B cell (primary cell): ENCODE results near the gene CCL11. TPM values are rescaled to one million over a fixed set of nuclear protein-coding genes. Genes with fewer than 3 reads are reported as not detected.

Source experiments
- ATAC-seq: fragments of 200-7000 bp; cut with Tn5 transposase; one replicate; pipeline ENCODE4 v1.10.0; 2021; ENCODE audit warnings: low read depth, mild to moderate bottlenecking, moderate number of reproducible peaks, moderate library complexity
- CTCF ChIA-PET: fragments of 350-600 bp; sonication (Branson Sonifier 250); formaldehyde crosslinking; loops from one replicate; lab custom pipeline; 2021; ENCODE audit warnings: antibody characterized with exemption, inconsistent platforms; lab: Charles Lee
- POLR2A ChIA-PET: fragments of 350-600 bp; sonication (Branson Sonifier 250); formaldehyde crosslinking; loops from one replicate; lab custom pipeline; 2021; ENCODE audit warnings: antibody characterized with exemption; lab: Charles Lee
- DNase-seq: peaks from one replicate; pipeline ENCODE4 v3.0.0; 2013
- H2AFZ ChIP-seq: 2 replicates; pipeline ENCODE4 v1.6.1; 2012; ENCODE audit warnings: mild to moderate bottlenecking, low read depth, low read length; ENCODE audit not compliant: insufficient read depth, poor library complexity, severe bottlenecking
- H3K27ac ChIP-seq, 2 donors: 1 replicate in 1 of 2; 2 replicates in 1 of 2; pipeline ENCODE4 v1.5.1; 2012 to 2013; ENCODE audit warnings: low read length in 2 of 2, mild to moderate bottlenecking in 2 of 2, moderate library complexity in 1 of 2
- H3K27me3 ChIP-seq, 4 experiments: fragments of 200-600 bp in 1 of 4; sonication (generic) in 1 of 4; replicated peaks in 1 of 4; 1 replicate in 2 of 4; 2 replicates in 2 of 4; pipeline versions ENCODE4 v1.6.1 to v1.7.0; 2013 to 2016; ENCODE audit warnings: low read length in 3 of 4, mild to moderate bottlenecking in 2 of 4, mixed read lengths in 1 of 4, moderate library complexity in 1 of 4; ENCODE audit not compliant: insufficient read depth in 4 of 4, control insufficient read depth in 3 of 4; ENCODE audit errors: control extremely low read depth in 1 of 4
- H3K36me3 ChIP-seq, 2 experiments: replicated peaks in 1 of 2; 1 replicate in 1 of 2; 2 replicates in 1 of 2; pipeline versions ENCODE4 v1.6.1 to v1.7.1; 2013; ENCODE audit warnings: low read length in 1 of 2; ENCODE audit not compliant: insufficient read depth in 2 of 2, control insufficient read depth in 1 of 2; ENCODE audit errors: control extremely low read depth in 1 of 2, extremely low read depth in 1 of 2
- H3K4me1 ChIP-seq, 2 donors: fragments of 200-600 bp in 1 of 2; sonication (generic) in 1 of 2; 1 replicate in 1 of 2; 2 replicates in 1 of 2; pipeline versions ENCODE4 v1.5.1 to v1.6.1; 2013 to 2017; ENCODE audit warnings: low read length in 2 of 2; ENCODE audit not compliant: control insufficient read depth in 2 of 2, insufficient read depth in 2 of 2
- H3K4me2 ChIP-seq: replicated peaks from 2 replicates; pipeline ENCODE3; 2012; ENCODE audit warnings: mild to moderate bottlenecking, low read depth, low read length; ENCODE audit not compliant: poor library complexity, severe bottlenecking
- H3K4me3 ChIP-seq, 5 experiments: fragments of 200-600 bp in 1 of 5; sonication (generic) in 1 of 5; 1 replicate in 3 of 5; 2 replicates in 2 of 5; pipeline versions ENCODE4 v1.5.1 to v1.7.0; 2011 to 2016; ENCODE audit warnings: low read length in 4 of 5, mild to moderate bottlenecking in 4 of 5, low read depth in 2 of 5, control low read depth in 1 of 5, moderate library complexity in 1 of 5; ENCODE audit not compliant: insufficient read depth in 1 of 5; ENCODE audit errors: control extremely low read depth in 1 of 5, extremely low read depth in 1 of 5
- H3K79me2 ChIP-seq: fragments of 200-600 bp; sonication (generic); one replicate; pipeline ENCODE4 v1.6.0; 2016; ENCODE audit warnings: low read length; ENCODE audit not compliant: control insufficient read depth, insufficient read depth
- H3K9ac ChIP-seq: fragments of 200-600 bp; sonication (generic); 2 replicates; pipeline ENCODE4 v1.6.1; 2017; ENCODE audit warnings: mild to moderate bottlenecking, low read length, moderate library complexity
- H3K9me3 ChIP-seq, 3 donors: one replicate each; pipeline versions ENCODE4 v1.6.1 to v1.7.1; 2013; ENCODE audit warnings: low read length in 2 of 3; ENCODE audit not compliant: control insufficient read depth in 2 of 3, insufficient read depth in 1 of 3; ENCODE audit errors: control extremely low read depth in 1 of 3
- H4K20me1 ChIP-seq: 2 replicates; pipeline ENCODE4 v1.6.0; 2012; ENCODE audit warnings: mild to moderate bottlenecking, low read length; ENCODE audit not compliant: insufficient read depth, control insufficient read depth, poor library complexity, severe bottlenecking
- H3K27ac Mint-ChIP-seq: one replicate; pipeline ENCODE4 v1.8.0; 2021; ENCODE audit warnings: mixed read lengths
- H3K27me3 Mint-ChIP-seq: one replicate; pipeline ENCODE4 v1.8.0; 2021; ENCODE audit warnings: mixed read lengths
- H3K4me1 Mint-ChIP-seq: one replicate; pipeline ENCODE4 v1.8.0; 2021; ENCODE audit warnings: mixed read lengths
- H3K4me3 Mint-ChIP-seq: one replicate; pipeline ENCODE4 v1.8.0; 2021; ENCODE audit warnings: mixed read lengths
- H3K9me3 Mint-ChIP-seq: one replicate; pipeline ENCODE4 v1.8.0; 2022; ENCODE audit warnings: mixed read lengths; ENCODE audit not compliant: insufficient read depth
- EZH2 ChIP-seq: IDR thresholded peaks from 2 replicates; pipeline ENCODE4 v1.6.1; 2012; ENCODE audit warnings: borderline replicate concordance, low read depth, mild to moderate bottlenecking, moderate library complexity, low read length; ENCODE audit not compliant: insufficient read depth, poor library complexity, severe bottlenecking
- WGBS: methylation state at CpG from one replicate; pipeline ENCODE4 v1.1.5; 2013; ENCODE audit warnings: missing lambda C conversion rate; ENCODE audit not compliant: insufficient coverage; 5-methylcytosine and 5-hydroxymethylcytosine counted together
- intact Hi-C: fragments of 100-400 bp; cut with micrococcal nuclease; formaldehyde crosslinking; loops from one replicate; pipeline ENCODE4 v1.10.0; 2022
- polyA plus RNA-seq: library from polyadenylated mRNA; depleted of rRNA; stranded (reverse); fragments of >200 nt; gene quantifications from 2 replicates; pipeline ENCODE4 v1.2.3, GENCODE V29; 2012
- total RNA-seq, 2 donors: library from RNA; stranded (reverse); fragments of 120-200 nt in 1 of 2; gene quantifications; 1 replicate in 1 of 2; 2 replicates in 1 of 2; pipeline versions ENCODE4 v1.2.3 to v1.2.4, GENCODE V29; 2013 to 2022
- TF ChIP-seq, protein P1 (sequence below): fragments of 200-600 bp; IDR thresholded peaks from one replicate; pipeline ENCODE4 v1.8.0; 2022; ENCODE audit warnings: antibody characterized with exemption, mild to moderate bottlenecking

The CCL11 gene
- total and polyA plus RNA-seq, 2 donors (not counting 1 experiment from before 2014, with no cell fraction given) = not detected

DNA sequence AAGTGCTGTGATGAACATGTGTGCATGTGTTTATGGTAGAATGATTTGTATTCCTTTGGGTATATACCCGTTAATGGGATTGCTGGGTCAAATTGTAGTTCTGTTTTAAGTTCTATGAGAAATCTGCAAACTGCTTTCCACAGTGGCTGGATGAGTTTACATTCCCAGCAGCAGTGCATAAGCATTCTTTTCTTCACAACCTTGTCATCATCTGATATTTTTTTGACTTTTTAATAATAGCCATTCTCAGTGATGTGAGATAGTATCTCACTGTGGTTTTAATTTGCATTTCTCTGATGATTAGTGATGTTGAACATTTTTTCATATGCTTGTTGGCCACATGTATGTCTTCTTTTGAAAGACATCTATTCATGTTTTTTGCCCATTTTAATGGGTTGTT, 52.2 kb downstream of the CCL11 start:
- Mint-ChIP-seq H3K27me3 (peaks cover 53% of the 10 kb centered on the region), H3K4me3 (no peak overlapping the region), H3K4me1 (peaks cover 5% of the 10 kb centered on the region), H3K9me3 (no peaks in the 10 kb centered on the region), H3K27ac (no peak overlapping the region)
- no peak overlapping the region for H3K4me3 ChIP-seq
- ATAC-seq (no peak), DNase-seq (no peak)
- H3K36me3 ChIP-seq = no peaks in the 10 kb centered on the region
- no peak overlapping the region for H3K4me2 ChIP-seq
- H3K27me3 ChIP-seq = peaks cover 0 to 8% (median 3%) of the 10 kb centered on the region in 4 experiments
- TF ChIP-seq, protein P1, sequence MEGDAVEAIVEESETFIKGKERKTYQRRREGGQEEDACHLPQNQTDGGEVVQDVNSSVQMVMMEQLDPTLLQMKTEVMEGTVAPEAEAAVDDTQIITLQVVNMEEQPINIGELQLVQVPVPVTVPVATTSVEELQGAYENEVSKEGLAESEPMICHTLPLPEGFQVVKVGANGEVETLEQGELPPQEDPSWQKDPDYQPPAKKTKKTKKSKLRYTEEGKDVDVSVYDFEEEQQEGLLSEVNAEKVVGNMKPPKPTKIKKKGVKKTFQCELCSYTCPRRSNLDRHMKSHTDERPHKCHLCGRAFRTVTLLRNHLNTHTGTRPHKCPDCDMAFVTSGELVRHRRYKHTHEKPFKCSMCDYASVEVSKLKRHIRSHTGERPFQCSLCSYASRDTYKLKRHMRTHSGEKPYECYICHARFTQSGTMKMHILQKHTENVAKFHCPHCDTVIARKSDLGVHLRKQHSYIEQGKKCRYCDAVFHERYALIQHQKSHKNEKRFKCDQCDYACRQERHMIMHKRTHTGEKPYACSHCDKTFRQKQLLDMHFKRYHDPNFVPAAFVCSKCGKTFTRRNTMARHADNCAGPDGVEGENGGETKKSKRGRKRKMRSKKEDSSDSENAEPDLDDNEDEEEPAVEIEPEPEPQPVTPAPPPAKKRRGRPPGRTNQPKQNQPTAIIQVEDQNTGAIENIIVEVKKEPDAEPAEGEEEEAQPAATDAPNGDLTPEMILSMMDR = no peak
- no peak for TF ChIP-seq EZH2
- H4K20me1 ChIP-seq = no peaks in the 10 kb centered on the region
- H3K9ac ChIP-seq = no peak overlapping the region
- POLR2A ChIA-PET = no interaction called here
- CTCF ChIA-PET = no interaction called here
- WGBS = no CpG with 5 or more reads among the region's 1 CpG
- H3K9me3 ChIP-seq = peaks cover 0 to 1% (median 0%) of the 10 kb centered on the region in 3 donors
- no peaks in the 10 kb centered on the region for H3K4me1 ChIP-seq
- intact Hi-C loops = no loop called here
- H3K79me2 ChIP-seq = no peaks in the 10 kb centered on the region
- no peak overlapping the region for H2AFZ ChIP-seq
- H3K27ac ChIP-seq = no peak overlapping the region

Other genes with a start within 250 kb of the CCL11 start
- gene CCL2, start 30.5 kb upstream of the CCL11 start, total RNA-seq = 4.4 and 6.8 TPM in 2 replicates
- 0.23 TPM in 1 of 2 replicates, not detected in the other for gene CCL2, start 30.5 kb upstream of the CCL11 start, polyA plus RNA-seq
- gene CCL7, start 15.5 kb upstream of the CCL11 start, total RNA-seq = not detected in 2 replicates
- not detected in 2 replicates for gene CCL7, start 15.5 kb upstream of the CCL11 start, polyA plus RNA-seq
- not detected in 2 replicates for gene CCL8, start 33.7 kb downstream of the CCL11 start, total RNA-seq
- not detected in 2 replicates for gene CCL8, start 33.7 kb downstream of the CCL11 start, polyA plus RNA-seq
- gene CCL13, start 70.7 kb downstream of the CCL11 start, total RNA-seq = not detected in 2 replicates
- gene CCL13, start 70.7 kb downstream of the CCL11 start, polyA plus RNA-seq = not detected in 2 replicates
- gene CCL1, start 77.5 kb downstream of the CCL11 start, total RNA-seq = not detected in 2 replicates
- gene CCL1, start 77.5 kb downstream of the CCL11 start, polyA plus RNA-seq = not detected in 2 replicates